H9 (cell line): ENCODE data around the gene RHOH. TPM values are rescaled to one million over a fixed set of nuclear protein-coding genes. Genes with fewer than 3 reads are reported as not detected.

ENCODE experiments used
- DNase-seq: peaks from one replicate; pipeline ENCODE4 v3.0.0-alpha.2; 2017
- H2AFZ ChIP-seq: one replicate; pipeline ENCODE4 v1.6.1; 2013; ENCODE audit warnings: mild to moderate bottlenecking, low read length, control low read depth, moderate library complexity
- H2AK5ac ChIP-seq: 2 replicates; pipeline ENCODE4 v1.6.1; 2013; ENCODE audit warnings: low read length, control low read depth, mixed read lengths; ENCODE audit not compliant: insufficient read length
- H2BK120ac ChIP-seq: one replicate; pipeline ENCODE4 v1.6.1; 2013; ENCODE audit warnings: low read depth, mild to moderate bottlenecking, low read length, control low read depth, inconsistent platforms; ENCODE audit not compliant: poor library complexity, severe bottlenecking
- H2BK12ac ChIP-seq: 2 replicates; pipeline ENCODE4 v1.6.1; 2013; ENCODE audit warnings: low read length, control low read depth, mixed read lengths, low read depth; ENCODE audit not compliant: insufficient read length
- H2BK15ac ChIP-seq: 2 replicates; pipeline ENCODE4 v1.6.1; 2013; ENCODE audit warnings: low read depth, low read length, control low read depth
- H2BK20ac ChIP-seq: one replicate; pipeline ENCODE4 v1.6.1; 2013; ENCODE audit warnings: low read depth, mild to moderate bottlenecking, low read length, control low read depth, inconsistent platforms; ENCODE audit not compliant: poor library complexity, severe bottlenecking
- H2BK5ac ChIP-seq: 2 replicates; pipeline ENCODE4 v1.6.1; 2013; ENCODE audit warnings: low read length, control low read depth, mixed read lengths; ENCODE audit not compliant: insufficient read length
- H3K14ac ChIP-seq: 2 replicates; pipeline ENCODE4 v1.6.1; 2013; ENCODE audit warnings: low read length, control low read depth; ENCODE audit not compliant: insufficient read depth
- H3K18ac ChIP-seq: 2 replicates; pipeline ENCODE4 v1.6.1; 2013; ENCODE audit warnings: low read depth, mild to moderate bottlenecking, mixed read lengths, low read length, control low read depth; ENCODE audit not compliant: insufficient read length
- H3K23ac ChIP-seq: 2 replicates; pipeline ENCODE4 v1.6.1; 2013; ENCODE audit warnings: low read length, control low read depth, mixed read lengths, low read depth; ENCODE audit not compliant: insufficient read length
- H3K23me2 ChIP-seq: 2 replicates; pipeline ENCODE4 v1.6.1; 2013; ENCODE audit warnings: low read depth, mild to moderate bottlenecking, mixed read lengths, low read length, control low read depth; ENCODE audit not compliant: insufficient read length, poor library complexity, severe bottlenecking
- H3K27ac ChIP-seq: 2 replicates; pipeline ENCODE4 v1.5.1; 2013; ENCODE audit warnings: low read length, control low read depth, mixed read lengths, low read depth; ENCODE audit not compliant: insufficient read length
- H3K27me3 ChIP-seq: 2 replicates; pipeline ENCODE4 v1.6.1; 2013; ENCODE audit warnings: low read length, control low read depth, inconsistent platforms; ENCODE audit not compliant: insufficient read depth
- H3K4ac ChIP-seq: 2 replicates; pipeline ENCODE4 v1.6.1; 2013; ENCODE audit warnings: low read depth, mild to moderate bottlenecking, control low read depth, inconsistent platforms, low read length, moderate library complexity
- H3K4me1 ChIP-seq: 2 replicates; pipeline ENCODE4 v1.6.1; 2013; ENCODE audit warnings: low read length, control low read depth, inconsistent platforms; ENCODE audit not compliant: insufficient read depth
- H3K4me2 ChIP-seq: 2 replicates; pipeline ENCODE4 v1.6.1; 2013; ENCODE audit warnings: low read length, control low read depth, mixed read lengths; ENCODE audit not compliant: insufficient read length, insufficient read depth
- H3K56ac ChIP-seq: 2 replicates; pipeline ENCODE4 v1.6.1; 2013; ENCODE audit warnings: low read depth, mild to moderate bottlenecking, mixed read lengths, low read length, control low read depth; ENCODE audit not compliant: insufficient read length
- H3K79me1 ChIP-seq: 2 replicates; pipeline ENCODE4 v1.6.1; 2013; ENCODE audit warnings: low read depth, mild to moderate bottlenecking, moderate library complexity, low read length, control low read depth, inconsistent platforms; ENCODE audit not compliant: insufficient read depth, poor library complexity, severe bottlenecking
- H3K79me2 ChIP-seq: 2 replicates; pipeline ENCODE4 v1.6.1; 2013; ENCODE audit warnings: low read length, control low read depth, inconsistent platforms; ENCODE audit not compliant: insufficient read depth
- H3K9ac ChIP-seq: 2 replicates; pipeline ENCODE4 v1.6.1; 2013; ENCODE audit warnings: low read length, control low read depth, mixed read lengths; ENCODE audit not compliant: insufficient read length; ENCODE audit errors: extremely low read depth
- H3K9me3 ChIP-seq: one replicate; pipeline ENCODE4 v1.6.1; 2013; ENCODE audit warnings: low read depth, low read length, inconsistent platforms; ENCODE audit not compliant: control insufficient read depth
- H3T11ph ChIP-seq: one replicate; pipeline ENCODE4 v1.6.1; 2013; ENCODE audit warnings: mild to moderate bottlenecking, low read length, control low read depth, inconsistent platforms
- H4K20me1 ChIP-seq: one replicate; pipeline ENCODE4 v1.6.1; 2013; ENCODE audit not compliant: control insufficient read depth, insufficient read length, insufficient read depth
- H4K5ac ChIP-seq: 2 replicates; pipeline ENCODE4 v1.6.1; 2013; ENCODE audit warnings: low read depth, mild to moderate bottlenecking, mixed read lengths, low read length, control low read depth; ENCODE audit not compliant: insufficient read length
- H4K8ac ChIP-seq: replicated peaks from 2 replicates; pipeline ENCODE4 v1.6.1; 2013; ENCODE audit warnings: low read length, control low read depth, mixed read lengths, low read depth; ENCODE audit not compliant: insufficient read length
- H4K91ac ChIP-seq: 2 replicates; pipeline ENCODE4 v1.6.1; 2013; ENCODE audit warnings: low read depth, mild to moderate bottlenecking, moderate library complexity, mixed read lengths, low read length, control low read depth; ENCODE audit not compliant: insufficient read length
- H3K27ac Mint-ChIP-seq, 3 experiments: 2 replicates in 2 of 3; 3 replicates in 1 of 3; pipeline ENCODE4 v1.8.0; 2020 to 2021; ENCODE audit warnings: mixed read lengths in 3 of 3, mild to moderate bottlenecking in 1 of 3, moderate library complexity in 1 of 3
- H3K27me3 Mint-ChIP-seq: 2 replicates; pipeline ENCODE4 v1.8.0; 2021; ENCODE audit warnings: low read depth, mild to moderate bottlenecking, moderate library complexity, mixed read lengths
- H3K36me3 Mint-ChIP-seq, 3 experiments: 2 replicates in 2 of 3; 3 replicates in 1 of 3; pipeline ENCODE4 v1.8.0; 2020 to 2021; ENCODE audit warnings: low read depth in 3 of 3, mixed read lengths in 3 of 3; ENCODE audit not compliant: insufficient read depth in 1 of 3
- H3K4me1 Mint-ChIP-seq, 2 experiments: 2 replicates each; pipeline ENCODE4 v1.8.0; 2020; ENCODE audit warnings: mixed read lengths in 2 of 2
- H3K4me3 Mint-ChIP-seq, 2 experiments: 2 replicates in 1 of 2; 3 replicates in 1 of 2; pipeline ENCODE4 v1.8.0; 2020 to 2021; ENCODE audit warnings: mild to moderate bottlenecking in 2 of 2, mixed read lengths in 2 of 2, moderate library complexity in 1 of 2
- H3K9me3 Mint-ChIP-seq, 2 experiments: 2 replicates in 1 of 2; 3 replicates in 1 of 2; pipeline ENCODE4 v1.8.0; 2020; ENCODE audit warnings: mild to moderate bottlenecking in 2 of 2, mixed read lengths in 2 of 2, moderate library complexity in 1 of 2
- WGBS: extraction: QIAGEN DNeasy Blood & Tissue Kit; methylation state at CpG from one replicate; pipeline ENCODE4 v1.1.7; 2013; ENCODE audit warnings: missing lambda C conversion rate, low lambda C conversion rate, mixed read lengths; ENCODE audit not compliant: insufficient read length; ENCODE audit errors: extremely low coverage; 5-methylcytosine and 5-hydroxymethylcytosine counted together
- total RNA-seq: library from RNA; stranded (reverse); gene quantifications from 2 replicates; pipeline ENCODE4 v1.2.1, GENCODE V29; 2021
- TF ChIP-seq, protein P1 (sequence below): fragments of 200-600 bp; sonication (generic); conservative IDR thresholded peaks from 3 replicates; pipeline ENCODE4 v1.8.0; 2021; ENCODE audit warnings: antibody characterized with exemption, mild to moderate bottlenecking

RHOH gene
- total RNA-seq, 1 experiment from 2014 or later = 7.1 TPM

DNA sequence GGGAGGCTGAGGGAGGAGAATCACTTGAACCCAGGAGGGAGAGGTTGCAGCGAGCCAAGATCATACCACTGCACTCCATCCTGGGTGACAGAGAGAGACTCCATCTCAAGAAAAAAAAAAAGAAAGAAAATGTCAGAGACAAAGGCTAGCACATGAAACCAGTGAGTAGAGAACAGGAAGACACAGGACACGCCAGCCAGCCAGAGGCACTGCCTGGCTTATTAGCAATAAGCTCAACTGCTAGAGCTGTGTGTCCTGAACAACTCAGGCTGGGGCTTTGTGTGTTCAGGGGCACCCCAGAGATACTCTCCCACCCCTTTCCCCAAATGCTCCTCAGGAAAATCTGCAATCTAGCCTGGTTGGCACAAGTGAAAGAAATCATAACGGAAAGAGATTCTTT is 60.0 kb downstream of the RHOH start:
- Histone ChIP-seq H3K79me2 (no peaks in the 10 kb centered on the region), H2BK15ac (no peak overlapping the region), H3K56ac (no peak overlapping the region), H3K4ac (no peak overlapping the region), H3K4me2 (no peak overlapping the region), H2AK5ac (no peak overlapping the region), H3K27me3 (no peaks in the 10 kb centered on the region), H3K23ac (no peak overlapping the region), H4K5ac (no peak overlapping the region), H3K79me1 (no peaks in the 10 kb centered on the region), H3K4me1 (no peaks in the 10 kb centered on the region; the same call in 1 of the 2 replicates), H2AFZ (no peak overlapping the region), H4K20me1 (no peaks in the 10 kb centered on the region), H3K18ac (no peak overlapping the region), H4K8ac (no peak overlapping the region), H2BK5ac (no peak overlapping the region), H3K27ac (no peak overlapping the region), H2BK120ac (no peak overlapping the region), H3K23me2 (no peaks in the 10 kb centered on the region), H3K9me3 (no peaks in the 10 kb centered on the region), H4K91ac (no peak overlapping the region), H2BK12ac (no peak overlapping the region), H3K9ac (no peak overlapping the region), H3T11ph (no peak overlapping the region), H3K14ac (no peak overlapping the region), H2BK20ac (no peak overlapping the region)
- H3K9me3 Mint-ChIP-seq = no peaks in the 10 kb centered on the region
- no peak overlapping the region for H3K4me3 Mint-ChIP-seq
- no peak for DNase-seq
- H3K27ac Mint-ChIP-seq = no peak overlapping the region; a peak in 1 of 7 replicates
- H3K27me3 Mint-ChIP-seq = peaks cover 4% of the 10 kb centered on the region; the same call in 1 of the 2 replicates
- TF ChIP-seq, protein P1, sequence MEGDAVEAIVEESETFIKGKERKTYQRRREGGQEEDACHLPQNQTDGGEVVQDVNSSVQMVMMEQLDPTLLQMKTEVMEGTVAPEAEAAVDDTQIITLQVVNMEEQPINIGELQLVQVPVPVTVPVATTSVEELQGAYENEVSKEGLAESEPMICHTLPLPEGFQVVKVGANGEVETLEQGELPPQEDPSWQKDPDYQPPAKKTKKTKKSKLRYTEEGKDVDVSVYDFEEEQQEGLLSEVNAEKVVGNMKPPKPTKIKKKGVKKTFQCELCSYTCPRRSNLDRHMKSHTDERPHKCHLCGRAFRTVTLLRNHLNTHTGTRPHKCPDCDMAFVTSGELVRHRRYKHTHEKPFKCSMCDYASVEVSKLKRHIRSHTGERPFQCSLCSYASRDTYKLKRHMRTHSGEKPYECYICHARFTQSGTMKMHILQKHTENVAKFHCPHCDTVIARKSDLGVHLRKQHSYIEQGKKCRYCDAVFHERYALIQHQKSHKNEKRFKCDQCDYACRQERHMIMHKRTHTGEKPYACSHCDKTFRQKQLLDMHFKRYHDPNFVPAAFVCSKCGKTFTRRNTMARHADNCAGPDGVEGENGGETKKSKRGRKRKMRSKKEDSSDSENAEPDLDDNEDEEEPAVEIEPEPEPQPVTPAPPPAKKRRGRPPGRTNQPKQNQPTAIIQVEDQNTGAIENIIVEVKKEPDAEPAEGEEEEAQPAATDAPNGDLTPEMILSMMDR = no peak
- no CpG with 5 or more reads among the region's 3 CpGs for WGBS
- no peaks in the 10 kb centered on the region for H3K36me3 Mint-ChIP-seq
- peaks cover 17 to 26% of the 10 kb centered on the region in 2 experiments for H3K4me1 Mint-ChIP-seq
